GM12878 (cell line): ENCODE measurements around the gene ZNF165. TPM values are rescaled to one million over a fixed set of nuclear protein-coding genes. Genes with fewer than 3 reads are reported as not detected.

Experiments used
- ASH2L ChIP-seq: fragments of 300-600, 200-600 bp; sonication (generic); IDR thresholded peaks from 2 replicates; pipeline ENCODE4 v1.6.1; 2017; ENCODE audit warnings: low read depth, mild to moderate bottlenecking, borderline replicate concordance
- BACH1 ChIP-seq: fragments of 450-650 bp; IDR thresholded peaks from 2 replicates; pipeline ENCODE4 v1.6.1; 2017; ENCODE audit warnings: mild to moderate bottlenecking, borderline replicate concordance
- BMI1 ChIP-seq: fragments of 450-650 bp; IDR thresholded peaks from 2 replicates; pipeline ENCODE4 v1.6.1; 2016; ENCODE audit warnings: mild to moderate bottlenecking, moderate library complexity, borderline replicate concordance
- CHD1 ChIP-seq: IDR thresholded peaks from 2 replicates; pipeline ENCODE4 v1.6.1; 2012; ENCODE audit warnings: low read depth, low read length, improper control_type of control experiment
- CREM ChIP-seq: IDR thresholded peaks from 2 replicates; pipeline ENCODE4 v1.6.1; 2014; ENCODE audit warnings: antibody characterized with exemption, low read depth
- EGR1 ChIP-seq, 2 experiments: IDR thresholded peaks; 1 replicate in 1 of 2; 2 replicates in 1 of 2; pipeline ENCODE4 v1.6.1; 2011 to 2012; ENCODE audit warnings: low read depth in 2 of 2, low read length in 2 of 2, borderline replicate concordance in 1 of 2, mild to moderate bottlenecking in 1 of 2, moderate library complexity in 1 of 2
- HCFC1 ChIP-seq: fragments of 150-350 bp; IDR thresholded peaks from 2 replicates; pipeline ENCODE4 v1.6.1; 2014; ENCODE audit warnings: low read length
- HDAC2 ChIP-seq: fragments of 200-600 bp; sonication (generic); IDR thresholded peaks from 2 replicates; pipeline ENCODE4 v1.6.1; 2017
- HDGF ChIP-seq: fragments of 450-650 bp; IDR thresholded peaks from 2 replicates; pipeline ENCODE4 v1.6.1; 2016; ENCODE audit warnings: antibody characterized with exemption
- MEF2B ChIP-seq: fragments of 450-650 bp; IDR thresholded peaks from 2 replicates; pipeline ENCODE4 v1.6.1; 2018; ENCODE audit warnings: mild to moderate bottlenecking, moderate library complexity; ENCODE audit not compliant: partially characterized antibody, poor library complexity, severe bottlenecking
- NBN ChIP-seq: fragments of 450-650 bp; IDR thresholded peaks from 2 replicates; pipeline ENCODE4 v1.6.1; 2016
- NFYB ChIP-seq: IDR thresholded peaks from 2 replicates; pipeline ENCODE4 v1.6.1; 2011; ENCODE audit warnings: low read depth, mild to moderate bottlenecking, low read length, improper control_type of control experiment, moderate library complexity; ENCODE audit not compliant: insufficient read depth
- NR2C1 ChIP-seq: fragments of 450-650 bp; IDR thresholded peaks from 2 replicates; pipeline ENCODE4 v1.6.1; 2017; ENCODE audit warnings: antibody characterized with exemption, mild to moderate bottlenecking, moderate library complexity
- NR2F1 ChIP-seq: fragments of 450-650 bp; conservative IDR thresholded peaks from 2 replicates; pipeline ENCODE4 v1.6.1; 2017; ENCODE audit warnings: mild to moderate bottlenecking
- RUNX3 ChIP-seq: IDR thresholded peaks from 2 replicates; pipeline ENCODE4 v1.6.1; 2012; ENCODE audit warnings: low read length, inconsistent platforms
- SP1 ChIP-seq: IDR thresholded peaks from one replicate; pipeline ENCODE4 v1.6.1; 2011; ENCODE audit warnings: low read depth, low read length
- SRF ChIP-seq, 2 experiments: IDR thresholded peaks; 2 replicates each; pipeline ENCODE4 v1.6.1; 2011; ENCODE audit warnings: low read depth in 2 of 2, low read length in 2 of 2, mild to moderate bottlenecking in 1 of 2, moderate library complexity in 1 of 2
- STAT1 ChIP-seq: fragments of 450-650 bp; conservative IDR thresholded peaks from 2 replicates; pipeline ENCODE4 v1.6.1; 2014; ENCODE audit warnings: antibody characterized with exemption, mild to moderate bottlenecking
- TAF1 ChIP-seq: IDR thresholded peaks from 2 replicates; pipeline ENCODE4 v1.6.1; 2011; ENCODE audit warnings: mild to moderate bottlenecking, low read depth, low read length, borderline replicate concordance
- TCF3 ChIP-seq: IDR thresholded peaks from 2 replicates; pipeline ENCODE4 v1.6.1; 2012; ENCODE audit warnings: low read depth, mild to moderate bottlenecking, low read length, borderline replicate concordance; ENCODE audit not compliant: insufficient read depth
- YY1 ChIP-seq: IDR thresholded peaks from 2 replicates; pipeline ENCODE4 v1.6.1; 2011; ENCODE audit warnings: low read depth, mild to moderate bottlenecking, low read length
- polyA plus RNA-seq, 11 experiments: library from polyadenylated mRNA; depleted of rRNA in 4 of 11; unstranded in 6 of 11; stranded (reverse) in 5 of 11; fragments of >200 nt; fragmentation: Nextera tagmentation in 4 of 11; fragmentation: Illumina TruSeq in 1 of 11; extraction: Ambion mirVana in 4 of 11; extraction: Trizol in 1 of 11; gene quantifications; 1 replicate in 1 of 11; 2 replicates in 10 of 11; pipeline versions ENCODE4 v1.2.1 to v1.2.3, GENCODE V29; 2011 to 2016; ENCODE audit warnings: inconsistent platforms in 2 of 11, missing spikeins in 2 of 11, low read depth in 1 of 11
- total RNA-seq, 4 experiments: library from RNA; depleted of rRNA in 3 of 4; stranded (reverse); fragments of >200 nt in 3 of 4; fragmentation: Illumina TruSeq in 1 of 4; extraction: Trizol in 1 of 4; gene quantifications; 2 replicates each; pipeline versions ENCODE4 v1.2.1 to v1.2.3, GENCODE V29; 2013 to 2021
- TF ChIP-seq, protein P1 (sequence below): IDR thresholded peaks from 2 replicates; pipeline ENCODE4 v1.6.1; 2012; ENCODE audit warnings: low read depth, low read length, improper control_type of control experiment
- TF ChIP-seq, protein P2 (sequence below): IDR thresholded peaks from 2 replicates; pipeline ENCODE4 v1.6.1; 2011; ENCODE audit warnings: borderline replicate concordance, low read depth, mild to moderate bottlenecking, moderate library complexity, mixed read lengths, low read length; ENCODE audit not compliant: insufficient read depth; ENCODE audit errors: extremely low read length
- TF ChIP-seq, protein P3 (sequence below): IDR thresholded peaks from 2 replicates; pipeline ENCODE4 v1.6.1; 2012; ENCODE audit warnings: low read depth, low read length, improper control_type of control experiment
- TF ChIP-seq, protein P4 (sequence below): IDR thresholded peaks from 2 replicates; pipeline ENCODE4 v1.6.1; 2012; ENCODE audit warnings: low read depth, low read length, improper control_type of control experiment
- TF ChIP-seq, protein P5 (sequence below): fragments of 450-650 bp; IDR thresholded peaks from 2 replicates; pipeline ENCODE4 v1.6.1; 2016; ENCODE audit warnings: mild to moderate bottlenecking

Gene ZNF165
- total and polyA plus RNA-seq, 10 of the 15 experiments (the other 5 are each of a cell fraction or from before 2014, with no cell fraction given), result 1.1 to 5.0 (median 2.9) TPM

DNA sequence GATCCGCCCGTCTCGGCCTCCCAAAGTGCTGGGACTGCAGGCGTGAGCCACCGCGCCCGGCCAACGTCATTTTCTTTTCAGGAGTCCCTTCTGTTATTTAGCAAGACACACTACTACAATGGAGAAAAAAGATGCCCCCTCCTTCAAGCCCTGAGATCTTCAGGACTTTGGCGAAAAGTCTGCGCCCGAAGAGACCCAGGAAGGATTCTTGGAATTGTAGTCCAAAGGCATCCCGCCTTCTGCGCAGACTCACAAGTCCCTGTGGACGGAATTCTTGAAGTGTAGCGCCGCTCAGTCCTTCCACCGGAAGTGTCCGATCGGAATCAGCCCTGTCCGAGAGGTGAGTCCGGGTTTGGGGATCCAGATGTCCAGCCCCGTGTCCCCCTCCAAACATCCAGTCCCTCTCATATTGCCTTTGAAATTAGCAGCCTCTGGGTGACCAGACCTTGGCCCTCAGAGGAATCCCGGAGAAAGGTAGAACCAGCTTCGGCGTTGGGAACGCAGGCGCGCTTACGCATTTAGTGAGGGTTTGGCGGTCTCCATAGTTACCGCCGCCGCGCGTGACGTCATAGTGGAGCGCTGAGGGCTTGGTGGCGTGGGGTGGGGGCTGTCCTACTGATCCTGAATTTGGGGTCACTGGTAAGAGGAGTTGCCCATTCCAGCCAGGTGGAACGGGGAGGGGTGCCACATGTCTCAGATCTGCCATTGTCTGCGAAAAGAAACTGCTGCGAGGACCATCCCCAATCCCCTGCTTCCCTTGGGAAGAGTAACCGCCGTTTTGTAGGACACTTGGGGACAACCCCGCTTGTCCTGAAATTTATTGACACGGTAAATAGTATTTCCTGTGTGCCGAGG is 490 bp downstream of the ZNF165 start (continued):
- TF ChIP-seq YY1 (peak; percentile 90), SRF (IDR thresholded peaks at IDR 0.05; ENCODE audit: low read depth in 2 of 2, low read length in 2 of 2) (peak in 1 of 2 experiments; percentile 93; a peak in 2 of 4 replicates), ASH2L (peak; percentile 33; the same call in 1 of the 2 replicates), SP1 (peak; percentile 50), NFYB (no peak), CHD1 (0 out of 2 replicates have a peak, but pooled peaks have one; percentile 75), HDGF (no peak), NR2F1 (peak; percentile 93), RUNX3 (peak; percentile 69; the same call in 1 of the 2 replicates), EGR1 (IDR thresholded peaks at IDR 0.05; ENCODE audit: borderline replicate concordance in 1 of 2, low read depth in 2 of 2, low read length in 2 of 2) (peak; percentile 57 to 87; a peak in 2 of 3 replicates), TAF1 (peak; percentile 57; the same call in 1 of the 2 replicates), MEF2B (peak; percentile 40), HDAC2 (no peak), NBN (peak; percentile 100), BACH1 (no peak), NR2C1 (peak; percentile 75), BMI1 (peak; percentile 93), HCFC1 (peak; percentile 95), CREM (peak; percentile 97), STAT1 (0 out of 2 replicates have a peak, but pooled peaks have one; percentile 75), TCF3 (peak; percentile 69; the same call in 1 of the 2 replicates)
- TF ChIP-seq, protein P1, sequence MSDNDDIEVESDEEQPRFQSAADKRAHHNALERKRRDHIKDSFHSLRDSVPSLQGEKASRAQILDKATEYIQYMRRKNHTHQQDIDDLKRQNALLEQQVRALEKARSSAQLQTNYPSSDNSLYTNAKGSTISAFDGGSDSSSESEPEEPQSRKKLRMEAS, result peak; percentile 65; the same call in 1 of the 2 replicates
- TF ChIP-seq, protein P2, sequence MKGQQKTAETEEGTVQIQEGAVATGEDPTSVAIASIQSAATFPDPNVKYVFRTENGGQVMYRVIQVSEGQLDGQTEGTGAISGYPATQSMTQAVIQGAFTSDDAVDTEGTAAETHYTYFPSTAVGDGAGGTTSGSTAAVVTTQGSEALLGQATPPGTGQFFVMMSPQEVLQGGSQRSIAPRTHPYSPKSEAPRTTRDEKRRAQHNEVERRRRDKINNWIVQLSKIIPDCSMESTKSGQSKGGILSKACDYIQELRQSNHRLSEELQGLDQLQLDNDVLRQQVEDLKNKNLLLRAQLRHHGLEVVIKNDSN, result peak; percentile 11
- TF ChIP-seq, protein P3, sequence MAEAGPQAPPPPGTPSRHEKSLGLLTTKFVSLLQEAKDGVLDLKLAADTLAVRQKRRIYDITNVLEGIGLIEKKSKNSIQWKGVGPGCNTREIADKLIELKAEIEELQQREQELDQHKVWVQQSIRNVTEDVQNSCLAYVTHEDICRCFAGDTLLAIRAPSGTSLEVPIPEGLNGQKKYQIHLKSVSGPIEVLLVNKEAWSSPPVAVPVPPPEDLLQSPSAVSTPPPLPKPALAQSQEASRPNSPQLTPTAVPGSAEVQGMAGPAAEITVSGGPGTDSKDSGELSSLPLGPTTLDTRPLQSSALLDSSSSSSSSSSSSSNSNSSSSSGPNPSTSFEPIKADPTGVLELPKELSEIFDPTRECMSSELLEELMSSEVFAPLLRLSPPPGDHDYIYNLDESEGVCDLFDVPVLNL, result peak; percentile 18; the same call in 1 of the 2 replicates
- TF ChIP-seq, protein P4, sequence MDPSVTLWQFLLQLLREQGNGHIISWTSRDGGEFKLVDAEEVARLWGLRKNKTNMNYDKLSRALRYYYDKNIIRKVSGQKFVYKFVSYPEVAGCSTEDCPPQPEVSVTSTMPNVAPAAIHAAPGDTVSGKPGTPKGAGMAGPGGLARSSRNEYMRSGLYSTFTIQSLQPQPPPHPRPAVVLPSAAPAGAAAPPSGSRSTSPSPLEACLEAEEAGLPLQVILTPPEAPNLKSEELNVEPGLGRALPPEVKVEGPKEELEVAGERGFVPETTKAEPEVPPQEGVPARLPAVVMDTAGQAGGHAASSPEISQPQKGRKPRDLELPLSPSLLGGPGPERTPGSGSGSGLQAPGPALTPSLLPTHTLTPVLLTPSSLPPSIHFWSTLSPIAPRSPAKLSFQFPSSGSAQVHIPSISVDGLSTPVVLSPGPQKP, result peak; percentile 100
- TF ChIP-seq, protein P5, sequence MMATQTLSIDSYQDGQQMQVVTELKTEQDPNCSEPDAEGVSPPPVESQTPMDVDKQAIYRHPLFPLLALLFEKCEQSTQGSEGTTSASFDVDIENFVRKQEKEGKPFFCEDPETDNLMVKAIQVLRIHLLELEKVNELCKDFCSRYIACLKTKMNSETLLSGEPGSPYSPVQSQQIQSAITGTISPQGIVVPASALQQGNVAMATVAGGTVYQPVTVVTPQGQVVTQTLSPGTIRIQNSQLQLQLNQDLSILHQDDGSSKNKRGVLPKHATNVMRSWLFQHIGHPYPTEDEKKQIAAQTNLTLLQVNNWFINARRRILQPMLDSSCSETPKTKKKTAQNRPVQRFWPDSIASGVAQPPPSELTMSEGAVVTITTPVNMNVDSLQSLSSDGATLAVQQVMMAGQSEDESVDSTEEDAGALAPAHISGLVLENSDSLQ, result peak; percentile 66
